Testis (tissue), 2 donors: ENCODE data around the gene SVOPL.

Experiments
- CTCF ChIP-seq, 3 experiments: fragments of 450-650 bp in 2 of 3; fragments of 200-600 bp in 1 of 3; sonication (generic) in 1 of 3; IDR thresholded peaks; one replicate each; pipeline ENCODE4 v1.5.1; 2016 to 2019; ENCODE audit warnings: antibody characterized with exemption in 3 of 3, mild to moderate bottlenecking in 2 of 3, moderate library complexity in 1 of 3
- POLR2A ChIP-seq: fragments of 450-650 bp; IDR thresholded peaks from one replicate; pipeline ENCODE4 v1.6.1; 2017; ENCODE audit warnings: antibody characterized with exemption, mild to moderate bottlenecking, moderate library complexity

DNA sequence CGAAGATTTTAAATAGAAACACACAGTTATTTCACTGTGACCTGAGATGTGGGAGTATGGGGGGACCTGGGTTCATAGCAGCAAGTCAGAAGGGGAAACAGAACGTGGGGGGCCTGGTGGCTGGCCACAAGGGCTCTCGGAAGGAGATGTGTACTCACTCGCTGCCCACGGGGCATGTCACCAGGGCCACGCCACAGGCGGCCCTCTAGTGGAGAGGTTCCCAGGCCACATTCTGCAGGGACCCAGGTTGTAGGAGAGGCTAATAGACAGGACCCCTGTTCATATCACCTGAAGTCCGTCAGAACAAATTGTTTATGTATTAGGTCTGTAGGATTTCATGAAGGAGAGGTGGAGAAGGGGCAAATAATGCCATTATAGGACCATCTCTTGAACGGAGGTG is 25.1 kb upstream of the SVOPL start:
- TF ChIP-seq CTCF (IDR thresholded peaks at IDR 0.05) (no peak), POLR2A (no peak)
